Fibroblast of villous mesenchyme (primary cell): ENCODE data around the gene MANBA. TPM values are rescaled to one million over a fixed set of nuclear protein-coding genes. Genes with fewer than 3 reads are reported as not detected.

ENCODE experiments used
- DNase-seq: peaks from one replicate; pipeline ENCODE4 v3.0.0-alpha.2; 2010; ENCODE audit warnings: low read depth
- H3K4me3 ChIP-seq: 2 replicates; pipeline ENCODE4 v1.5.1; 2011; ENCODE audit warnings: low read depth, mild to moderate bottlenecking, low read length
- CTCF ChIP-seq: IDR thresholded peaks from 2 replicates; pipeline ENCODE4 v1.5.1; 2012; ENCODE audit warnings: low read depth, mild to moderate bottlenecking, low read length; ENCODE audit not compliant: insufficient read depth
- total RNA-seq: library from RNA; depleted of rRNA; stranded (reverse); fragments of >200 nt; gene quantifications from 2 replicates; pipeline ENCODE4 v1.2.3, GENCODE V29; 2012

Gene MANBA
- total RNA-seq, 1 donor: 53.5 TPM

DNA sequence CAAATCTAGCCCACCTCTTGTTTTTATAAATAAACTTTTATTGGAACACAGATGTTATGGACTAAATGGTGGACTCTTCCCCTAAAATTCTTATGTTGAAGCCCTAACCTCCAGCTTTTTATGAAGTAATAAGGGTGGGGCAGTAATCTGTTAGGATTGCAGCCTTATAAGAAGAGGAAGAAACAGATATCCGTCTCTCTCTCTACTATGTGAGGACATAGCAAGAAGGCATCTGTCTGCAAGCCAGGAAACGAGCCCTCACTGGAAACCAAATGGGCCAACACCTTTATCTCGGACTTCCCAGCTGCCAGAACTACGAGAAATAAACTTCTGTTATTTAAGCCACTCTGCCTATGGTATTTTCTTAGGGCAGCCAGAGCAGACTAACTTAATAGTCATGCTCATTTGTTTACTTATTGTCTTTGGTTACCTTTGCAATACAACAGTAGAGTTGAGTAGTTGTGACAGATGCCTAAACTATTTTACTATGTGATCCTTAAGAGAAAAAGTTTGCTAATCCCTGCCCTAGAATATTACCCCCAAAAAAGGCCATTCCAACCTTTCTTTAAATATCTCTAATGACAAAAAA, 67.4 kb downstream of the MANBA start:
- no peak for TF ChIP-seq CTCF
- no peak for DNase-seq
- H3K4me3 ChIP-seq: no peak overlapping the region

DNA sequence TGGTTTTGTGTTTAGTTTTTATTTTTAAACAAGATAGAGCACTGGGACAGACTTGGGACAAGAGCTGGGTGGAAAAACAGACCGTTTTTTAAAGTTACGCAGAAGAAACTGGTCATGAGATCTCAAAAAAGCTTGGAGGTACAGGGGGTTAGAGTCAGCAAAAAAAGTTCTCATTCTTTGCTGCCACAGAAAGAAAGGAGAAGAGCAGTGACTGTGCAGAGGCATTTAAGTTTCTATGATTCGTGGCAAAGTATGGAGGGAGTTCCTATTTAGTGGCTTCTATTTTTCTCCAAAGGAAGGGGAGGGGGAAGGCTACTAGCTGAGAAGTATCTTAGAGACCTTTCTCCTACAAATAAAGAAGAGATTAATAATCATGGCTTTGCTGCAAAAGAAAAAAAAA, 68.3 kb downstream of the MANBA start:
- TF ChIP-seq CTCF: no peak
- DNase-seq: no peak
- no peak overlapping the region for H3K4me3 ChIP-seq

- H3K4me3 ChIP-seq: no peak overlapping the region
- no peak for DNase-seq
- TF ChIP-seq CTCF: no peak
Measured at GRCh38 chr4:102687982-102688433, 72.8 kb downstream of the MANBA start.

DNA sequence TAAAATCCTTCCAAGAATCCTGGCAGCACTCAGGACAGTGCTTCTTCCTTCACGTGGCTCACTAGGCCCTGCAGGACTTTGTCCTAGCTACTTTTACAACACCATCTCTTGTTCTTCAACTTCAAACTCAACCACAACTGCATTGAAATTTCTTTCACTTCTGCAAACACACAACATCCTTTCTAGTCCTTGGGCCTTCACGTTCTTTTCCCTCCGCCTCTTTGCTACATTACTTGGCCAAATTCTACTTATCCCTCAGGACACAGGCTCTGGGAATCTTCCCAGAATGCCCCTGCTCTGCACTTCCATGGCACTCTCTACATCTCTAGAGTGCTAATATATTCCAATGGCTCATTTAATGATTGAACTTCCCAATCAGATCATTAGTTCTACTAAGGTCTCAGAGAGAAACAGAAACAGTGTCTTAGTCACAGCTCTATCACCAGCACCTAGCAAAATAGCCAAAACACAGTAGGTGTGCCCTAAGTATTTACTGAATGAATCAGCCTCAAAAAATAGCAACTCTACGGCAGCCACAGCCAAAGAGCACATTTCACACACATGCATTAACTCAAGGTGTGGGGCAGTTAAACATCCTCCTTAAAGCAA, 73.3 kb downstream of the MANBA start:
- DNase-seq: peak; percentile 29
- H3K4me3 ChIP-seq: no peak overlapping the region
- no peak for TF ChIP-seq CTCF

GRCh38 chr4:102685768-102686167, 75.0 kb downstream of the MANBA start:
- DNase-seq: no peak
- H3K4me3 ChIP-seq: no peak overlapping the region
- no peak for TF ChIP-seq CTCF

DNA sequence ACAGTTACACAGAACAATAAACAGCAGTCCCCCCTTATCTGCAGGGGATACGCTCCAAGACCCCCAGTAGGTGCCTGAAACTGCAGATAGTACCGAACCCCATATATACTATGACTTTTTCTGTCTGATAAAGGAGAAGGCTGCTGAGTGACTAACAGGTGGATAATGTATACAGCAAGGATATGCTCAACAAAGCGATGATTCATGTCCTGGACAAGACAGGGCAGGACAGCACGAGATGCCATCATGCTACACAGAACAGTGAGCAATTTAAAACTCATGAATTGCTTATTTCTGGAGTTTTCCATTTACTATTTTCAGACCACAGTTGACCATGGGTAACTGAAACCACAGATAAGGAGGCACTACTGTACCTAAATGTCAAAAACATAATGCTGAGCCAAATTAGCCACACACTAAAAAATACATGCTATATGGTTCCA, 76.1 kb downstream of the MANBA start:
- DNase-seq: peak; percentile 76
- no peak overlapping the region for H3K4me3 ChIP-seq
- no peak for TF ChIP-seq CTCF
